Liver (tissue), 9 donors: Measurements from ENCODE around the gene B3GAT1. TPM values are rescaled to one million over a fixed set of nuclear protein-coding genes. Genes with fewer than 3 reads are reported as not detected.
A peak's percentile ranks its signal among the peaks of the same experiment; 100 is the strongest.

Source experiments
- DNase-seq: peaks from one replicate; pipeline ENCODE4 v3.0.0-alpha.2; 2017; ENCODE audit warnings: low spot score
- H3K27ac ChIP-seq, 2 donors: one replicate each; pipeline ENCODE4 v1.7.0; 2013; ENCODE audit warnings: inconsistent platforms in 2 of 2, low read length in 2 of 2, control low read depth in 1 of 2, low read depth in 1 of 2, mild to moderate bottlenecking in 1 of 2
- H3K27me3 ChIP-seq, 4 donors: one replicate each; pipeline versions ENCODE4 v1.6.1 to v1.7.0; 2013; ENCODE audit warnings: low read length in 3 of 4, inconsistent platforms in 1 of 4, mild to moderate bottlenecking in 1 of 4, moderate library complexity in 1 of 4; ENCODE audit not compliant: control insufficient read depth in 4 of 4, insufficient read depth in 4 of 4
- H3K36me3 ChIP-seq, 4 donors: one replicate each; pipeline versions ENCODE4 v1.6.1 to v1.7.0; 2013; ENCODE audit warnings: low read length in 3 of 4, mild to moderate bottlenecking in 3 of 4, low read depth in 1 of 4, moderate library complexity in 1 of 4; ENCODE audit not compliant: control insufficient read depth in 4 of 4, insufficient read depth in 3 of 4
- H3K4me1 ChIP-seq, 4 donors: one replicate each; pipeline versions ENCODE4 v1.6.1 to v1.7.0; 2013; ENCODE audit warnings: low read length in 3 of 4, mild to moderate bottlenecking in 3 of 4, moderate library complexity in 1 of 4; ENCODE audit not compliant: control insufficient read depth in 4 of 4, insufficient read depth in 4 of 4
- H3K4me3 ChIP-seq, 3 donors: one replicate each; pipeline versions ENCODE4 v1.6.1 to v1.7.0; 2013; ENCODE audit warnings: low read length in 3 of 3, control low read depth in 1 of 3, low read depth in 1 of 3, mild to moderate bottlenecking in 1 of 3
- H3K9ac ChIP-seq, 2 donors: one replicate each; pipeline ENCODE4 v1.7.0; 2013; ENCODE audit warnings: low read length in 2 of 2, mild to moderate bottlenecking in 2 of 2, moderate library complexity in 2 of 2, control low read depth in 1 of 2, low read depth in 1 of 2
- H3K9me3 ChIP-seq, 4 donors: one replicate each; pipeline versions ENCODE4 v1.6.1 to v1.7.0; 2013; ENCODE audit warnings: low read length in 3 of 4; ENCODE audit not compliant: control insufficient read depth in 4 of 4
- ATF3 ChIP-seq: IDR thresholded peaks from 2 replicates; pipeline ENCODE4 v1.6.1; 2016; ENCODE audit warnings: antibody characterized with exemption
- EGR1 ChIP-seq, 2 donors: IDR thresholded peaks; 2 replicates each; pipeline ENCODE4 v1.6.1; 2016 to 2018; ENCODE audit warnings: antibody characterized with exemption in 2 of 2, low read depth in 2 of 2
- FOXA2 ChIP-seq: IDR thresholded peaks from 2 replicates; pipeline ENCODE4 v1.6.1; 2016; ENCODE audit warnings: antibody characterized with exemption
- GABPA ChIP-seq, 2 donors: IDR thresholded peaks in 1 of 2; conservative IDR thresholded peaks in 1 of 2; 2 replicates each; pipeline ENCODE4 v1.6.1; 2016; ENCODE audit warnings: antibody characterized with exemption in 2 of 2, mild to moderate bottlenecking in 1 of 2, moderate library complexity in 1 of 2
- HNF4A ChIP-seq, 2 donors: conservative IDR thresholded peaks; 2 replicates each; pipeline ENCODE4 v1.6.1; 2016; ENCODE audit warnings: antibody characterized with exemption in 2 of 2, mild to moderate bottlenecking in 2 of 2
- JUND ChIP-seq, 2 donors: IDR thresholded peaks; 2 replicates each; pipeline ENCODE4 v1.6.1; 2016; ENCODE audit warnings: antibody characterized with exemption in 2 of 2
- NR2F2 ChIP-seq: IDR thresholded peaks from 2 replicates; pipeline ENCODE4 v1.6.1; 2016; ENCODE audit warnings: antibody characterized with exemption
- REST ChIP-seq: IDR thresholded peaks from 2 replicates; pipeline ENCODE4 v1.6.1; 2016; ENCODE audit warnings: antibody characterized with exemption, mild to moderate bottlenecking
- RXRA ChIP-seq, 2 donors: IDR thresholded peaks; 2 replicates each; pipeline ENCODE4 v1.6.1; 2017 to 2018; ENCODE audit warnings: antibody characterized with exemption in 2 of 2, mild to moderate bottlenecking in 1 of 2
- SP1 ChIP-seq: IDR thresholded peaks from 2 replicates; pipeline ENCODE4 v1.6.1; 2018; ENCODE audit warnings: antibody characterized with exemption, mild to moderate bottlenecking
- TAF1 ChIP-seq: conservative IDR thresholded peaks from 2 replicates; pipeline ENCODE4 v1.6.1; 2016; ENCODE audit warnings: antibody characterized with exemption, mild to moderate bottlenecking
- ZBTB33 ChIP-seq: IDR thresholded peaks from 2 replicates; pipeline ENCODE4 v1.6.1; 2016; ENCODE audit warnings: antibody characterized with exemption
- WGBS: extraction: QIAGEN DNeasy Blood & Tissue Kit; methylation state at CpG from one replicate; pipeline ENCODE4 v1.1.7; 2013; 5-methylcytosine and 5-hydroxymethylcytosine counted together
- polyA plus RNA-seq, 2 donors: library from polyadenylated mRNA; stranded (reverse) in 1 of 2; unstranded in 1 of 2; fragments of 200-250 nt in 1 of 2; fragments of >200 nt in 1 of 2; fragmentation: Nextera tagmentation in 1 of 2; extraction: Ambion mirVana in 1 of 2; gene quantifications; one replicate each; pipeline versions ENCODE4 v1.2.1 to v1.2.3, GENCODE V29; 2013 to 2015
- total RNA-seq, 2 donors: library from RNA; depleted of rRNA; stranded (reverse); fragments of >200 nt; gene quantifications; one replicate each; pipeline ENCODE4 v1.2.3, GENCODE V29; 2014
- donor health status: healthy.
- donor health status: healthy.
- donor health status: healthy.
- donor health status: healthy.
- donor health status: healthy.

B3GAT1 gene
- total and polyA plus RNA-seq, 4 donors, result 0.13 to 6.6 (median 0.25) TPM; not detected in 1

- WGBS, result 86% methylated on average over 15 of the region's 15 CpGs
- no peak for TF ChIP-seq RXRA (IDR thresholded peaks at IDR 0.05)
- no peak for TF ChIP-seq SP1
- TF ChIP-seq EGR1 (IDR thresholded peaks at IDR 0.05; ENCODE audit: low read depth in 2 of 2), result no peak
- no peak for TF ChIP-seq NR2F2
- TF ChIP-seq HNF4A (conservative IDR thresholded peaks at IDR 0.05), result no peak
- no peak for TF ChIP-seq ATF3
- no peak for TF ChIP-seq TAF1
- no peak for TF ChIP-seq FOXA2
- TF ChIP-seq JUND (IDR thresholded peaks at IDR 0.05), result no peak
- TF ChIP-seq ZBTB33, result no peak
- TF ChIP-seq REST, result no peak
- TF ChIP-seq GABPA (IDR thresholded peaks at IDR 0.05 in 1 of 2, conservative IDR thresholded peaks at IDR 0.05 in 1 of 2), result no peak
- no peak overlapping the region for H3K27ac ChIP-seq
- no peak overlapping the region for H3K9ac ChIP-seq
- no peaks in the 10 kb centered on the region for H3K27me3 ChIP-seq
- H3K4me3 ChIP-seq, result no peak overlapping the region
- no peaks in the 10 kb centered on the region for H3K36me3 ChIP-seq
- H3K9me3 ChIP-seq, result no peaks in the 10 kb centered on the region
- peaks cover 0 to 44% (median 21%) of the 10 kb centered on the region in 4 donors for H3K4me1 ChIP-seq
- DNase-seq, result no peak
Measured at GRCh38 chr11:134409552-134410429, 2.3 kb downstream of the B3GAT1 start.

GRCh38 chr11:134407923-134408322, 4.1 kb downstream of the B3GAT1 start:
- no peak overlapping the region for H3K4me3 ChIP-seq
- H3K9ac ChIP-seq, result peak overlapping the region in 1 of 2 donors; percentile 39
- no peaks in the 10 kb centered on the region for H3K27me3 ChIP-seq

More at GRCh38 chr11:134407923-134408322, 4.1 kb downstream of the B3GAT1 start:
- no peak for DNase-seq
- no peaks in the 10 kb centered on the region for H3K36me3 ChIP-seq
- TF ChIP-seq RXRA (IDR thresholded peaks at IDR 0.05) (peak in 1 of 2 donors; percentile 2), TAF1 (no peak)
- peaks cover 0 to 44% (median 21%) of the 10 kb centered on the region in 4 donors for H3K4me1 ChIP-seq
- WGBS, result 39% methylated on average over 8 of the region's 8 CpGs
- H3K9me3 ChIP-seq, result no peaks in the 10 kb centered on the region
- H3K27ac ChIP-seq, result peak overlapping the region; percentile 68 to 85
